Neuronal stem cell (in vitro differentiated cells): ENCODE results near the gene IVD.

Source experiments
- DNase-seq: peaks from one replicate; pipeline ENCODE4 v3.0.0-alpha.2; 2013; ENCODE audit warnings: low spot score
- H2AFZ ChIP-seq: one replicate; pipeline ENCODE4 v1.6.1; 2013; ENCODE audit warnings: mild to moderate bottlenecking, low read length, inconsistent platforms
- H2AK5ac ChIP-seq: 2 replicates; pipeline ENCODE4 v1.6.1; 2013; ENCODE audit warnings: low read depth, mild to moderate bottlenecking, inconsistent platforms, low read length, moderate library complexity, mixed read lengths
- H2BK120ac ChIP-seq: 2 replicates; pipeline ENCODE4 v1.6.1; 2013; ENCODE audit warnings: low read depth, mild to moderate bottlenecking, inconsistent platforms, low read length, moderate library complexity, mixed read lengths
- H2BK12ac ChIP-seq: one replicate; pipeline ENCODE4 v1.6.1; 2013; ENCODE audit warnings: low read length, inconsistent platforms
- H2BK15ac ChIP-seq: 2 replicates; pipeline ENCODE4 v1.6.1; 2013; ENCODE audit warnings: mild to moderate bottlenecking, low read length, inconsistent platforms, mixed read lengths
- H2BK5ac ChIP-seq: one replicate; pipeline ENCODE4 v1.6.1; 2013; ENCODE audit warnings: inconsistent platforms, mild to moderate bottlenecking, low read length, moderate library complexity
- H3K14ac ChIP-seq: one replicate; pipeline ENCODE4 v1.6.1; 2013; ENCODE audit warnings: low read length, inconsistent platforms
- H3K18ac ChIP-seq: 2 replicates; pipeline ENCODE4 v1.6.1; 2013; ENCODE audit warnings: low read length, inconsistent platforms
- H3K23ac ChIP-seq: 2 replicates; pipeline ENCODE4 v1.6.1; 2013; ENCODE audit warnings: low read depth, mild to moderate bottlenecking, mixed read lengths, low read length, inconsistent platforms; ENCODE audit not compliant: poor library complexity
- H3K27ac ChIP-seq: replicated peaks from 3 replicates; pipeline ENCODE4 v1.5.1; 2013; ENCODE audit warnings: low read length, inconsistent platforms
- H3K27me3 ChIP-seq, 3 experiments: 2 replicates each; pipeline ENCODE4 v1.6.1; 2013; ENCODE audit warnings: low read length in 3 of 3, mild to moderate bottlenecking in 2 of 3, inconsistent platforms in 1 of 3, low read depth in 1 of 3, mixed read lengths in 1 of 3, moderate library complexity in 1 of 3; ENCODE audit not compliant: control insufficient read depth in 3 of 3, insufficient read depth in 3 of 3
- H3K36me3 ChIP-seq, 2 donors: replicated peaks in 1 of 2; 2 replicates each; pipeline ENCODE4 v1.6.1; 2013; ENCODE audit warnings: low read length in 2 of 2; ENCODE audit not compliant: control insufficient read depth in 2 of 2, insufficient read depth in 2 of 2
- H3K4ac ChIP-seq: 2 replicates; pipeline ENCODE4 v1.6.1; 2013; ENCODE audit warnings: inconsistent platforms, mild to moderate bottlenecking, low read length, moderate library complexity
- H3K4me1 ChIP-seq, 2 donors: 1 replicate in 1 of 2; 2 replicates in 1 of 2; pipeline ENCODE4 v1.6.1; 2013; ENCODE audit warnings: low read length in 2 of 2, low read depth in 1 of 2; ENCODE audit not compliant: control insufficient read depth in 2 of 2, insufficient read depth in 1 of 2
- H3K4me2 ChIP-seq: one replicate; pipeline ENCODE4 v1.6.1; 2013; ENCODE audit warnings: mild to moderate bottlenecking, low read length, inconsistent platforms; ENCODE audit not compliant: insufficient read depth, poor library complexity, severe bottlenecking
- H3K4me3 ChIP-seq, 2 donors: 2 replicates each; pipeline ENCODE4 v1.5.1; 2013; ENCODE audit warnings: low read length in 2 of 2, mild to moderate bottlenecking in 2 of 2, inconsistent platforms in 1 of 2, moderate library complexity in 1 of 2
- H3K79me1 ChIP-seq: one replicate; pipeline ENCODE4 v1.6.1; 2013; ENCODE audit warnings: low read depth, mild to moderate bottlenecking, inconsistent platforms, low read length, moderate library complexity
- H3K9ac ChIP-seq: one replicate; pipeline ENCODE4 v1.6.1; 2013; ENCODE audit warnings: mild to moderate bottlenecking, low read depth, low read length, inconsistent platforms; ENCODE audit not compliant: poor library complexity
- H3K9me3 ChIP-seq, 2 donors: replicated peaks in 1 of 2; 2 replicates each; pipeline versions ENCODE3 to v1.6.1; 2013; ENCODE audit warnings: low read length in 2 of 2, mild to moderate bottlenecking in 2 of 2, inconsistent platforms in 1 of 2, low read depth in 1 of 2, mixed read lengths in 1 of 2, moderate library complexity in 1 of 2; ENCODE audit not compliant: control insufficient read depth in 2 of 2, insufficient read depth in 1 of 2
- H4K8ac ChIP-seq: one replicate; pipeline ENCODE4 v1.6.1; 2013; ENCODE audit warnings: low read depth, mild to moderate bottlenecking, inconsistent platforms, low read length, moderate library complexity
- H4K91ac ChIP-seq: one replicate; pipeline ENCODE4 v1.6.1; 2013; ENCODE audit warnings: low read length, low read depth, mild to moderate bottlenecking, inconsistent platforms; ENCODE audit not compliant: poor library complexity
- WGBS, 2 donors: extraction: QIAGEN DNeasy Blood & Tissue Kit; methylation state at CpG; one replicate each; pipeline ENCODE4 v1.1.7; 2013; ENCODE audit warnings: missing lambda C conversion rate in 2 of 2, mixed read lengths in 1 of 2; ENCODE audit not compliant: insufficient read length in 2 of 2, insufficient replicate concordance in 1 of 2; ENCODE audit errors: extremely low coverage in 2 of 2; 5-methylcytosine and 5-hydroxymethylcytosine counted together

The IVD gene

GRCh38 chr15:40469776-40470390 lies 64.3 kb downstream of the IVD start:
- H3K4me2 ChIP-seq = peak overlapping the region; percentile 84
- peak overlapping the region; percentile 95 for H3K18ac ChIP-seq
- peak overlapping the region; percentile 75 for H3K23ac ChIP-seq
- H2BK120ac ChIP-seq = no peak overlapping the region
- no peak overlapping the region for H3K14ac ChIP-seq
- no peaks in the 10 kb centered on the region for H3K9me3 ChIP-seq
- no CpG with 5 or more reads among the region's 7 CpGs for WGBS, 2 donors
- peak overlapping the region; percentile 73 for H3K27ac ChIP-seq
- peak overlapping the region; percentile 80 for H3K9ac ChIP-seq
- H2AFZ ChIP-seq = no peak overlapping the region
- peaks cover 0 to 15% of the 10 kb centered on the region in 2 donors for H3K4me1 ChIP-seq
- no peak overlapping the region for H2BK15ac ChIP-seq
- H3K36me3 ChIP-seq = peaks cover 16 to 46% of the 10 kb centered on the region in 2 donors
- peak overlapping the region; percentile 72 for H2AK5ac ChIP-seq
- DNase-seq = no peak
- H3K27me3 ChIP-seq = no peaks in the 10 kb centered on the region
- H4K91ac ChIP-seq = no peak overlapping the region
- H2BK12ac ChIP-seq = no peak overlapping the region
- H4K8ac ChIP-seq = no peak overlapping the region
- H2BK5ac ChIP-seq = no peak overlapping the region
- peaks cover 9% of the 10 kb centered on the region for H3K79me1 ChIP-seq
- H3K4ac ChIP-seq = no peak overlapping the region
- H3K4me3 ChIP-seq = peak overlapping the region in 1 of 2 donors; percentile 73

- Histone ChIP-seq H3K36me3 (peaks cover 10 to 40% of the 10 kb centered on the region in 2 donors), H2AFZ (no peak within 1 kb of the TSS), H3K23ac (peak within 1 kb of the TSS; percentile 82), H3K4ac (peak within 1 kb of the TSS; percentile 76), H2BK120ac (peak within 1 kb of the TSS; percentile 85), H2AK5ac (peak within 1 kb of the TSS; percentile 93), H2BK12ac (peak within 1 kb of the TSS; percentile 77), H3K4me1 (peaks cover 0 to 15% of the 10 kb centered on the region in 2 donors), H4K91ac (peak within 1 kb of the TSS; percentile 67), H3K4me3 (peak within 1 kb of the TSS in 1 of 2 donors; percentile 90), H2BK15ac (peak within 1 kb of the TSS; percentile 77), H3K9ac (peak within 1 kb of the TSS; percentile 96), H3K27ac (peak within 1 kb of the TSS; percentile 73), H3K4me2 (peak within 1 kb of the TSS; percentile 90), H3K27me3 (no peaks in the 10 kb centered on the region), H2BK5ac (peak within 1 kb of the TSS; percentile 95), H3K14ac (peak within 1 kb of the TSS; percentile 94), H3K79me1 (peaks cover 8% of the 10 kb centered on the region), H3K9me3 (no peaks in the 10 kb centered on the region), H3K18ac (peak within 1 kb of the TSS; percentile 99), H4K8ac (peak within 1 kb of the TSS; percentile 92)
- DNase-seq = peak; percentile 63
- whole genome bisulfite sequencing, 2 donors = no CpG with 5 or more reads among the region's 52 CpGs
These were observed 65.0 kb downstream of the IVD start, which contains the start of gene CHST14 for GRCh38 chr15:40470423-40471104. TSS of gene CHST14 (plus strand) at chr15:40470984. CDS start at chr15:40471214, 230 bp downstream.
